Pulmonary artery endothelial cell (primary cell): ENCODE data around the gene ZNF428. TPM values are rescaled to one million over a fixed set of nuclear protein-coding genes. Genes with fewer than 3 reads are reported as not detected.
"Not testable (repeated sequence)": the region's sequence is repeated elsewhere in the genome, so short reads cannot be mapped to it uniquely, and the experiment has no call there.

Experiments used
- DNase-seq: peaks from one replicate; pipeline ENCODE4 v3.0.0-alpha.2; 2011; ENCODE audit warnings: low read depth, low spot score
- total RNA-seq: library from RNA; depleted of rRNA; stranded (reverse); fragments of >200 nt; gene quantifications from 2 replicates; pipeline ENCODE4 v1.2.3, GENCODE V29; 2014

Gene ZNF428
- total RNA-seq, 1 donor from 2014 or later = 48.7 TPM

DNA sequence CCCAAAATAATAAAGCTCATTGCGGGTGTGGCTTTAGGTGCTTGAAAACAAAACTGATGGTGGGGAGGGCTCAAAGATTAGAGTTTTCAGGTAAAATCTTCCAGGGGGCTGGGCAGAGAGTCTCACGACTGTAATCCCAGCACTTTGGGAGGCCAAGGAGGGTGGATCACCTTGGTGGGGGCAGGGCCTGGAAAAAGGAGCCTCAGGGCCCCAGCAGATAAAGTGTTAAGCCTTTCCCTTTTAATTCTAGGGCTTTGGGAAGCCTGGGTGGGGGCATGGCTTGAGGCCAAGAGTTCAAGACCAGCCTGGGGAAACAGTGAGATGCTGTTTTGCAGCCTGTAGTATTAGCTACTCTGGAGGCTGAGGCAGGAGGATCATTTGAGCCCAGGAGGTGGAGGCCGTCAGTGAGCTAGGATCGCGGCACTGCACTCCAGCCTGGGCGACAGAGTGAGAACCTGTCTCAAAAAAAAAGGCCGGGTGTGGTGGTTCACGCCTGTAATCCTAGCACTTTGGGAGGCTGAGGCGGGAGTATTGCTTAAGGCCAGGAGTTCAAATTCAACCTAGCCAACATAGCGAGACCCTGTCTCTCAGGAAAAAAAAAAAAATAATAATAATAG is 25.2 kb downstream of the ZNF428 start:
- DNase-seq = no peak

DNA sequence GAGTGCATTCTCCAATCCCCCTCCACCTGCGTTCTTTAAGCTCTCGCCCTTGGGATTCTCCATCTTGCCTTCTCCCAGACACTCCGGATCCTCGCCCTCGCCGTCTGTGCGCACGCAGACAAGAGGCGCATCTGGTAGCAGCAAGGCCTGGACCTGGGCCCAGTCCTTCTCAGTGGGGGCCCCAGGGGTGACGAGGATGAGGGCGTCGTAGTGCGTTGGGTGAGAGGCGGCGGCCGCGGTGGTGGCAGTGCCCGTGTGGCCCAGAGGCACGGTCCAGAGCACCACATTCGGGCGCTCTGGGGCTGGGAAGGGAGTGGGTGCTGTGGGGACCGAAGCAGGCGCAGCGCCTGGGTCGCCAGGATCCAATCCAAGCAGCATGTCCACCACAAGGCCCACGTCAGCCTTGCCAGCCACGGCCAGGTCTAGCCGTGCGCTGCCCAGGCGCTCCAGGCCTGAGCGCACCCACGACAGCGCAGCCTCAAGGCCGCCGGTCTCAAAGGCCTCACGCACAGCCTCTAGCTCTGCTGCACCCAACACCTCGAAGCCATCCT is 26.6 kb downstream of the ZNF428 start:
- DNase-seq = no peak

DNA sequence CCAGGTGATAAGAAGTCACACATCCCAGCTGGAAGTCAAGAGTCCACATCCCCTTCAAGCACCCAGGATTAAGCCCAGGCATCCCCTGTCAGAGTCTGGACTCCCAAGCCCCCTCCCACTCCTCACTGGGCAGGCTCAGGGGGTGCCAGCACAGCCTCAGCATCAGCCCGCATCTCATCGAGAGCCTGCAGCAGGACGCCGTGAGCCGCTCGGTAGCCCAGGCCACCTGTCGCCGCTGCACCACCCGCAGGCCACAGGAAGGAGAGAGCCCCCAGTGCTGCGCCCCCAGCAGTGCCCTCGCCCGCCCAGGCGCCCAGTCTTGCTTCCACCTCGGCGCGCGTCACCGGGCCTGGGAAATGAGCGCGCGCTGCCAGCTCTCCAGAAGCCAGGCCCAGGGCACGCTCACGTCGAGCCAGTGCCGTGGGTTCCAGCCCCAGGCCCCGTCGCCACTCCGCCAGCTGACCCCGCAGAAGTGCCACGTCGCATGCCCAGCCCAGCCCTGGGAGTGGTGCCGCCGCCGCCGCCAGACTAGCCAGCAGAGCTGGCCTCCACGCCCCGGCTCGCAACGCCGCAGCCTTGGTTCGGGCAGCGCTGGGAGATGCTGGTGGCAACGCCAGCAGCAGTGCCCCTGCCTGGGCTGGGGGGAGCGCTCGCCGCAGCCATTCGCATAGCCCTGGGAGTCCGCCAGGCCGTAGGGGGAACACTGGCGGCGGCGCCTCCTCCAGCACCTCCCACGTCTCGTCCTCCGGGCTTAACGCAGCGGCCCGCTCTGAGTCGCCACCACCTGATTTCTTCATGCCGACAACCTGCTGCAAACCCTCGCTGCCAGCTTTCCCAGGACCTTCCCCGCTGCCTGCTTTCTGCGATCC is 27.3 kb downstream of the ZNF428 start:
- no peak for DNase-seq

DNA sequence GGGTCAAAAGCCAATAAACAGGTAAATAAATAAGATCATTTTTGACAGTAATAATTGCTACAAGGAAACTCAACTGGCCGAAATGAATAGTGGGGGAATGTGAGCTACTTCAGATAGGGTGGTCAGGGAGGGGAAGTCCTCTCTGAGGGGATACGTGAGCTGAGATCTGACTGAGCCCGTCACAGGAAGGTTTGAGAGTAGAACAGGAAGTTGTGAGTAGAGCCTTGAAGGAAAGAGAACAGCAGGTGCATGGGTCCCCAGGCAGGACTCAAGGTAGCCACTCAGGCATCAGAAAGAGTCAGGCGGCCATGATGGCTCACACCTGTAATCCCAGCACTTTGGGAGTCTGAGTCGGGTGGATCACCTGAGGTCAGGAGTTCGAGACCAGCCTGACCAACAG is 29.8 kb downstream of the ZNF428 start:
- no peak for DNase-seq

DNA sequence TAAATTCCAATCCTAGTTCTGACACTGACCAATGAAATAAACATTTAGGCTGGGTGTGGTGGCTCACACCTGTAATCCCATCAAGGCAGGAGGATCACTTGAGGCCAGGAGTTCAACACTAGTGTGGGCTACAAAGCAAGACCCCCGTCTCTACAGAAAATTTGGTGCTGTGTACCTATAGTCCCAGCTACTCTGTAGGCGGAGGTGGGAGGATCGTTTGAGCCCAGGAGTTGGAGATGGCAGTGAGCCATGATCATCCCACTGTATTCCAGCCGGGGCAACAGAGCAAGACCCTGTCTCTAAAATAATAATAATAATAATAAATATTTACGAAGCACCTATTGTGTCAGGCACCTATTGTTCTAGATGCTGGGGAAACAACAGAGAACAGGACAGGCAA is 30.2 kb downstream of the ZNF428 start:
- DNase-seq = no peak

DNA sequence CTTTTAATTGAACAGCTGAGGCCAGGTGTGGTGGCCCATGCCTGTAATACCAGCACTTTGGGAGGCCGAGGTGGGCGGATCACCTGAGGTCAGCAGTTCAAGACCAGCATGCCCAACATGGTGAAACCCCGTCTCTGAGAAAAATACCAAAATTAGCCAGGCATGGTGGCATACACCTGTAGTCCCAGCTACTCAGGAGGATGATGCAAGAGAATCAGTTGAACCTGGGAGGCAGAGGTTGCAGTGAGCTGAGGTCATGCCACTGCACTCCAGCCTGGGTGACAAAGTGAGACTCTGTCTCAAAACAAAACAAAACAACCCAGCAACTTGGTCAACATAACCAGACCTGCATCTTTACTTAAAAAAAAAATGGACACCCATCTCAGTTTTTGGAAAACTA is 32.4 kb downstream of the ZNF428 start:
- not testable (repeated sequence) for DNase-seq

DNA sequence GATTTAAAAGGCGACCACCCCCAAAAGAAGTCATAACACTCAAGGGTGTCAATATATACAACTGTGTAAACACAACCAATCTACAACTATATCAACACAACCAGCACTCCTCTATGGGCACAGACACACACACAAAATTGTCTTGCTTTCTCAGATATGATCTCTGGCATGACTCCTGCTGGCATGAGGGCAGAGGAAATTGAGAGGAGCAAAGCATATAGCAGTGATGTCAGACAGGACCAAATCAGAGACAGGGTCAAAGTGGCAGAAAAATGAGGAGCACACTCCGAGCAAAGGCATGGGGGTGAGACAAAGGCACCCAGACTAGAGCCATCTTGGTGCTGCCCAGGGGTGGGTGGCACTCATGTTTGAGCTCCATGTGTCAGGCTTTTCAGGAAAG is 33.1 kb downstream of the ZNF428 start:
- DNase-seq = no peak

DNA sequence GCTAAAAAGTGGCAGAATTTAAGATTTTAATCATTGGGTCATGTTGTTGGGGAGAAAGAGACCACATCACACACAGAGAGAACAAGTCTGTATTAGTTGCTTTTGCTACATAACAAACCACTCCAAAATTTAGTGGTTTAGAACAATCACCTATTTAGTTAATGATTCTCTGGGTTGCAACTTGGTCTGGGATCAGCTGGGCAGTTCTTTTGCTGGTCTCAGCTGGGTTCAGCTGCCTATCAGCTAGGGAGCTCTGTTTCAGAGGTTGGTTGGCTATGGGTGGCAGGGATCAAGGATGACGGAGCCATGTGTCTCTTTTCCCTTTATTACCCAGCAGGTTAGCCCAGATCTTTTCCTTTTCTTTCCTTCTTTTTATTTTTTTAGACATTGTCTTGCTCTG is 34.9 kb downstream of the ZNF428 start:
- DNase-seq = no peak

DNA sequence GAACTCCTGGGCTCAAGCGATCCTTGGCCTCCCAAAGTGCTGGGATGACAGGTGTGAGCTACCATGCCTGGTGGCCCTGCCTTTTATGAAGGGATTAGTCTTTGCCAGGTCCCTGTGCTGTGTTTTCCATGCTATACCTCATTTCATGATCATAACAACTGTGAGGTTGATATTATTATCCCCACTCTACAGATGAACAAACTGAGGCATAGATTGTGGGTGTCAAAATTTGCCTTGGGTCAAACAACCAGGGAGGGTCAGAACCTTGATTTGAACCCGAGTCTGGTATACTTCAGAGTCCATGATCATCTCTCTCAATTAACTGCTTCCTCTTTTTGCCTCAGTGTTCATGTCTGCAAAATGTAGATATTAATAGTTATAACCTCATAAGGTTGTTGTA is 36.9 kb downstream of the ZNF428 start:
- DNase-seq = no peak

DNA sequence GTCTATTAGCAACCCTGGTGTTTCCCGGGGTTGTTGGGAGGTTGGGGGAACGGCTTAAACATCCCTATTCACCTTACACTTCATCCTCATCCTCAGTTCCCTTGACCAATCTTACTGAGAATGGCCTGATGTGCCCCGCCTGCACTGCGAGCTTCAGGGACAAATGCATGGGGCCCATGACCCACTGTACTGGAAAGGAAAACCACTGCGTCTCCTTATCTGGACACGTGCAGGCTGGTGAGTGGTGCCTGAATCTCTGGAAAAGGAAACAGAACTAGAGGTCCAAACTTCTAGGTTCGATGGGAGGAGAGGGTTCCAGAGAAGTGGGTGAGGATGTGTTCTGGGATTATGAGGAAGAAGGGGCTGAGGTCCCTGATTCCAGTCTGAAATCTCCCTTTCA is 38.0 kb downstream of the ZNF428 start:
- DNase-seq = no peak

DNA sequence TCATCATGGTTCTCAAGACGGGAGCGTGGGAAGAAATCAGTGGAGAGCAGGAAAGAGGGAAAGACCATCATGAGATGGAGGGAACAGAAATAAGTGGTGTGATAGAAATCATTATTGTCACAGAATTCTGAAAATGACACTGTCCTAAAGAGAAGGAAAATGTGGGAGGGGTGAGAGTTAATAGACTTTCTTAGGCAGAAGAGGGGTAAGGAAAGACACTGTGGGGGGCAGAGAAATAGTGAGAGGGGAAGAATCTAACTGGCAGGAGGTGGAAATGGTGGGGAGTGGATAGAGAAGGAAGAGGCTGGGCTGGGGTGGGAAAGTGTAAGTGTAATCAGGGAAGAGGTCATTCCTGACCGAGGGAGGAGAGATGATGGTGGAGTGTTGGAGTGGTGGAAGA is 40.6 kb downstream of the ZNF428 start:
- DNase-seq = no peak

DNA sequence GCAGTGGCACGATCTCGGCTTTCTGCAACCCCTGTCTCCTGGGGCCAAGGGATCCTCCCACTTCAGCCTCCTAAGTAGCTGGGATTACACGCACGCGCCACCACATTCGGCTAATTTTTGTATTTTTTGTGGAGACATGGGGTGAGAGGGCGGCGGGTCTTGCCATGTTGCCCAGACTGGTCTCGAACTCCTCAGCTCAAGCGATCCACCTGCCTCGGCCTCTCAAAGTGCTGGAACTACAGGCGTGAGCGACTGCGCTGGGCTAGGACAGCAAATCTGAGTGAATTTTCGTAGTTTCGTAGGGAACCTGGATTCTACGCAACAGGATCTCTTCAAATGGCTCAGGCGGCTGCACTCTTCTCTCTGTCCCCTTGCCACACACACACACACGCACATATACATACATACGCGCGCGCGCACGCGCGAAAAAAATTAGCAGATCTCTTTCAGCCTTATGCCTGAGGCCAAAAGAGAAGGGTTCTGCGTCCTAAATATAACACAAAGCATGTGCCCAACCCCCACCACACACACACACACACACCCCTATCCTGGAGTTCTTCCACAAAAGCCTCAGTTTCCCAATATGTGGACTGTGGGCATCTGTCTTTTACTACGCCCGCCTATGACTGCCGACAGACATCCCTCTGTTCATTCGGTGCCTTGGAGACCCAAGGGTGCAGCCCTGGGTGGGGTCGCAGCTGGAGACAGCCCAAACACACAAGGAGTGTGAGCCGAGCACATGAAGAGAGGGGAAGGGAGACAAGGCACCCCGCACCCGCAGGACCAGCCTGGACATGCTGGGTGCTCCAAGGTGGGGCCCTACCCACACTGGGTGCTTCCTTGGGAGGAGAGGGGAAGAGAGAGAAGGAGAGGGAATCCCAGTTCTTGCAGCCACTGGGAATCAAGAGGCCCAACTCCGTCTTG is 43.2 kb downstream of the ZNF428 start:
- DNase-seq = no peak

DNA sequence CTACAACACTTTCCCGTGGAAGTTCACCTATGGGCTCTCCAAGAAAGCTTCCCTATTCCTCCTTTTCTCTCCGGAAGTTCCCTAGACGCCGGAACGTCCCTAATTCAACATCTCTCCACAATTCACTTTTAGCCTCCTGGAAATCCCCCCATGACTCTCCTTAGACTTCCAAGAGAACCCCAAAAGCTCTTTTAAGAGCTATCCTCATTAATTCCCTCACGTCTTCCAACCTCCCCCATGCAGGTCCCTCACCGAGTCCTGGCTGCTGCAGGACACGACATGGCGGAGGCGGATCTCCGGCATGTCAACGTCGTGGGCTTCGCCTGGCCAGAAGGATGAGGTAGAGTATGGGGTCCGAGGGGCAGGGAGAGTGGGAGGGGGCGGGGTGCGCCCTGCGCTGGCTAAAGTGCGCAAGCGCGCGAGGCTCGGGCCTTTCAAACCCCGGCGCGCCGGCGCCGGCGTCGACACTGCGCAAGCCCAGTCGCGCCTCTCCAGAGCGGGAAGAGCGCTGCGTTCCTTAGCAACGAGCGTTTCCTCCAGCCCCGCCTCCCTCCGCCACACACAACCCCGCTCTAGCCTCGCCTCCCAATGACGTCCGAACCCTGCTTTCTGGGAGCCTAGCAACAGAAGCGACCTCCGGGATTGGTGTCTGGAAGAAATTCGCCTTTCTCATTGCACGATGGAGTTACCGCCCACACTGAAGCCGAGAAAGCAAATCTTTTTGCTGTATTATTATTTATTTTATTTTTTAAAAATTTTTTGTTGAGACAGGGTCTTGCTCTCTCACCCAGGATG is 44.1 kb downstream of the ZNF428 start, which contains the start of the genes PINLYP and XRCC1:
Gene PINLYP, plus strand, starts transcription at position 646 of the 795 bp plus-strand sequence. CDS start 1,391 bp downstream, outside the sequence.
Gene XRCC1, minus strand, starts transcription at position 372 of the 795 bp plus-strand sequence. Its CDS starts 69 bp downstream, at position 303.
- DNase-seq = peak; percentile 97

DNA sequence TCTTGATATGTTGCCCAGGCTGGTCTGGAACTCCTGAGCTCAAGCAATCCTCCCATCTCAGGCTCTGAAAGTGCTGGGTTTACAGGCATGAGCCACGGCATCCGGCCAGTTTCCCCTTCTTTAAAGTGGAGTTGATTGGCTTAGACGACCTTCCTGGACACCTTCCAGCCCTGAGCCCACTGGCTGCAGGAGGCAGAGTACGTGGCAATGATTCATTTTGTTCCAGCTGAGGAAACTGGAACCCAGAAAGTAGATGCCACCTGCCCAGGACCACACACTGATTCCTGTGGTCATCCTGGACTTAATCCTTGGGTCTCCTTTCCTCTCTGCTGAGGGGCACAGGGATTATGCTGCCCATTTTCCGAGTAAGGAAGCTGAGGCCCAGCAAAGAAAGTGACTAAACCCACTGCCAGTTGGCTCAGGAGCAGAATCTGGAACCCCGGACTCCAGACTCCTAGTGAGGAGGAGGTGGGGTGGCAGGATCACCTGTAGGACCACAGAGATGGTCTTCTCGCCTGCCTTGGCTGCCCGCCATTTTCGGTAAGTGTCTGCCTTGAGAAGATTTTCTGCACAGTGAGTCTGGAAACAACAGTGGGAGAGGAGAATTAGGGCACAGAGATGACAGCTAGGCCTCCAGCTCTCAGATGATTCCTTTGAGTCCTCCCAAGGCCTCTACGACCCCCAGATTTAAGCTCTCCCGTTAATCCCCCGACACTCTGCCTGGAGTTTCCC is 44.8 kb downstream of the ZNF428 start:
- peak; percentile 71 for DNase-seq

DNA sequence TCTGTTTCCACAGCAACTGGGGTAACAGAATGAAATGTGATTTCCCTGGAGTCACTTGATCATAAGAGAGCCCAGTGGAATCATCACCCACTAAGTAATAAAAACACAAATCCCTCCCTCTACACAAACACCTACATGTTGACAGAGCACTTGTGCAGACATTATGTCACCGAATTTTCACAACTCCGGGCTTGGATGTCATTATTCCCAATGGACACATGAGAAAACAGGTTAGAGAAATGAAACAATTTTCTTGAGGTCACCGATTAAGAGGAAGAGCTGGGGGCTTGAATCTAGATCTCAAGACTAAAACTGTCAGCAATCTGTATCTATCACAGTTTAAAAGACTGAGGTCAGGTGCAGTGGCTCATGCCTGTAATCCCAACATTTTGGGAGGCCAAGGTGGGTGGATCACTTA is 47.2 kb downstream of the ZNF428 start:
- DNase-seq = no peak

DNA sequence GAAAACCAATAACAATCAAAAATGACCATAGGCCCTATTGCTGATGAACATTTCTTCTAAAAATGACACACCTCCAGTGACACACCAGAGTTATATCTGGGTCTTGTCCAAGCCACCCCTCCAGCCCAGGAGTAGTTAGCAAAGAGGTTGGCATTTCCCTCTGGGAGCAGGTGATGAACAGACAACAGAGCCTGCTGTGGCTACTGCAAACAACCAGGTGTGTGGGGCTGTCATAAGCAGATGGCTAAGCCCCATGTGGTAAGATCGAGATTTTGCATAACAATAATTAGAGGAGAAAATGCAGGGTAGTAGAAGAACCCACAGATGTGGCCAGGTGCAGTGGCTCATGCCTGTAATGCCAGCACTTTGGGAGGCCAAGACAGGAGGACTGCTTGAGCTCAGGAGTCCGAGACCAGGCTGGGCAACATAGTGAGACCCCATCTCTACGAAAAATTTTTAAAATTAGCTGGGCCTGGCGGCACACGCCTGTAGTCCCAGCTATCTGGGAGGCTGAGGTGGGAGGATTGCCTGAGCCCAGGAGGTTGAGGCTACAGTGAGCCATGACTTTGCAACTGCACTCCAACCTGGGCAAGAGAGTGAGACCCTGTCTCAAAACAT is 49.1 kb downstream of the ZNF428 start:
- no peak for DNase-seq

DNA sequence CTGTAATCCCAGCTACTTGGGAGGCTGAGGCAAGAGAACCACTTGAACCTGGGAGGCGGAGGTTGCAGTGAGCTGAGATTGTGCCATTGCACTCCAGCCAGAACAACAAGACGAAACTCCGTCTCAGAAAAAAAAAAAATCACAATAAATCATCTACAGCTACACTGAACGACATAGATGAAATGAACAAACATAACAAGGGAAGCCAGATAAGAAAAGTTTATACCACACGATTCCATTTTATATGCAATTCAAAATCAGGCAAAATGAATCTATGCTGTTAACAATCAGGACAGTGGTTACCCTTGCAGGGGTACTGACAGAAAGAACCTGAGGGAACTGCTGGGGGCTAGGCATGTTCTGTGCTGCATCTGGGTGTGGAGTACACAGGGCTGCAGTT is 49.8 kb downstream of the ZNF428 start:
- no peak for DNase-seq

DNA sequence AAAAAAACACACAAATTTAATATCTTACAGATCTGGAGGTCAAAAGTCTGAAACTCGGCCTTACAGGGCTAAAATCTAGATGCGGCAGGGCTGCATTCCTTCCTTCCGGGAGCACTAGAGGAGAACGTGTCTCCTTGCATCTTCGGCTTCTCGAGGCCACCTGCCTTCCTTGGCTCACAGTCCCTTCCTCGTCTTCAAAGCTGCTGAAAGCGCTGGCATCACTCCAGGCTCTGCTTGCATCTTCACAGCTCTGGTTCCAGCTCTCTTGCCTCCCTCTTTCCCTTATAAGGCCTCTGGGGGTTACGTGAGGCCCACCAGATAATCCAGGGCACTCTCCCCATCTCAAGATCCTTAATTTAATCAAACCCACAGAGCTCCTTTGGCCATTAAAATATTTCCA is 54.6 kb downstream of the ZNF428 start:
- DNase-seq = no peak

DNA sequence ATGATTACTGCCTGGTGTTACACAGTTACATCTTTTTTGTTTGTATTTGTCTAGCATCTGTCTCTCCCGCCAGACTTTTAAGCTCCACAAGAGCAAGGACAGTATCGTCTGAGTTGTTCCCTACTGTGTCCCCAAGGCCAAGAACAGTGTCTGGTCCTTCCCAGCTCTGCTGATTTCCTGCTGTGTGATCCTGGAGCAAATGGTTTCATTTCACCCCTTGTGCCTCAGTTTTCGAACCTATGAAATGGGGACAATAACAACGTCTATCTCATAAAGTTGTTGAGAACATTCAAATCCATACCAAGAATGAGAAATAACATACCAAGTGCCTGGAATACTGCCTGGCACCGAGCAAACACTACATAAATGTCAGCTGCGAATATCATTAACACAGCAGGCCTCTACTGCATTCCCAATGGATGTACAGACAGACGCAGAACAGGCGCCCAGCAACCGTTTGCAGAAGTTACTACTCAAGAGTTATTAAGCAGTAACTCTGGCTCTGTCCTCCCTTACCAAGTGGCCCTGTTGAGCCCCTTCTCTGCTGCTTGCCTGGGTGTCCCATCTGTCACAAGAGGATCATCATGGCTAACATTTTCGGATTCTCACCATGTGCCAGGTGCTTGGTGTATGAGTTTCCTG is 55.5 kb downstream of the ZNF428 start:
- DNase-seq = no peak
